Measurements from ENCODE around the gene NIBAN1. TPM values are rescaled to one million over a fixed set of nuclear protein-coding genes. Genes with fewer than 3 reads are reported as not detected.

Gene NIBAN1
- polyA plus RNA-seq, 1 donor from 2014 or later = 0.09 TPM

DNA sequence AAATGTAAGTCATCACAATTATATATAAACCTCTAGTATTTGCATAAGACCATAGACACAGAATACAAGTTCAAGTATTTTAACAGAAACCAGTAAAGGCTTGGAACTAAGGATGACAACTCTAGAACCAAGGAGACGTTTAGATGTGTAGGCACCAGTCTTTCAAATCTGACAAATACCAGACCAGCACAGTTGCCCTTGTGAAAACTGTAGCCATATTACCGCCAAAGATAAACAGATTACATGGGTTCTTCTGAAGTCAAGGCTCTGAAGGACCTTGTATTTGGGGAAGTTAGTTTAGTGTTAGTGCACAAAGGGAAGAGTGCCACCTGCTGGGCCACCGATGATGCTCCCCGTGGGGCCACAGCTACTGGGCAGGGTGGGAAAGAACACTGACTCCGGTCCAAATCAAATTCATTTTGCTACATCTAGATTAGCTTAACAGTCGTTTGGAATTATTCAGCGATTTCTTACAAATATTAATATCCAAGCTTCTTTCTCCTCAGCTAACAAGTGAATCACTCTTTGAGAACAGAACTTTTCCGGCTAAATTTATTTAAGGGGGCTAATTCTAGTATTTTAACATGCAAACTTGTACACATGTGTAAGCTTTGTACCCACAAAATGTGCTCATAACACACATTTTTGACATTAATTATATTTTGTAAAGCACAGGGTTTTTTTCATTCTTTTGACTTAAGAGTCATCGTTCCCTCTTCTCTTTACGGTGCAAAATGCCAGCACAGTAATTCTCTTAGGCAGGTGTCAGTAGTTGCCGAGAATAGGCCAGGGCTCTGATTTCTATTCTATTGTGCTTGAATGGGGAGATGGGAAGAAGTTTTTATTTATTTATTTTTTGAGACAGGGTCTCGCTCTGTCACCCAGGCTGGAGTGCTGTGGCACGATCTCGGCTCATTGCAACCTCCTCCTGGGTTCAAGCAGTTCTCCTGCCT, 8.0 kb upstream of the NIBAN1 start:
- Histone ChIP-seq H3F3A (ENCODE audit: insufficient read depth, low read length, poor library complexity, severe bottlenecking) (no peaks in the 10 kb centered on the region), H3K36me3 (ENCODE audit: insufficient read depth, low read length) (no peaks in the 10 kb centered on the region), H3K9me2 (ENCODE audit: insufficient read depth, low read length) (no peaks in the 10 kb centered on the region), H4K20me1 (ENCODE audit: insufficient read depth) (no peaks in the 10 kb centered on the region), H3K27me3 (ENCODE audit: insufficient read depth, low read depth, low read length) (no peaks in the 10 kb centered on the region), H3K79me2 (replicated peaks; ENCODE audit: insufficient read depth, low read length) (no peaks in the 10 kb centered on the region), H3K4me2 (ENCODE audit: low read length) (no peak overlapping the region), H3K27ac (ENCODE audit: low read length) (no peak overlapping the region), H3K9me3 (ENCODE audit: low read length) (no peaks in the 10 kb centered on the region), H2AFZ (ENCODE audit: low read depth, low read length) (no peak overlapping the region), H3K4me3 (ENCODE audit: low read length) (no peak overlapping the region), H3K9ac (ENCODE audit: low read length) (no peak overlapping the region)
- TF ChIP-seq, protein P1, sequence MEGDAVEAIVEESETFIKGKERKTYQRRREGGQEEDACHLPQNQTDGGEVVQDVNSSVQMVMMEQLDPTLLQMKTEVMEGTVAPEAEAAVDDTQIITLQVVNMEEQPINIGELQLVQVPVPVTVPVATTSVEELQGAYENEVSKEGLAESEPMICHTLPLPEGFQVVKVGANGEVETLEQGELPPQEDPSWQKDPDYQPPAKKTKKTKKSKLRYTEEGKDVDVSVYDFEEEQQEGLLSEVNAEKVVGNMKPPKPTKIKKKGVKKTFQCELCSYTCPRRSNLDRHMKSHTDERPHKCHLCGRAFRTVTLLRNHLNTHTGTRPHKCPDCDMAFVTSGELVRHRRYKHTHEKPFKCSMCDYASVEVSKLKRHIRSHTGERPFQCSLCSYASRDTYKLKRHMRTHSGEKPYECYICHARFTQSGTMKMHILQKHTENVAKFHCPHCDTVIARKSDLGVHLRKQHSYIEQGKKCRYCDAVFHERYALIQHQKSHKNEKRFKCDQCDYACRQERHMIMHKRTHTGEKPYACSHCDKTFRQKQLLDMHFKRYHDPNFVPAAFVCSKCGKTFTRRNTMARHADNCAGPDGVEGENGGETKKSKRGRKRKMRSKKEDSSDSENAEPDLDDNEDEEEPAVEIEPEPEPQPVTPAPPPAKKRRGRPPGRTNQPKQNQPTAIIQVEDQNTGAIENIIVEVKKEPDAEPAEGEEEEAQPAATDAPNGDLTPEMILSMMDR (IDR thresholded peaks at IDR 0.05; ENCODE audit: poor library complexity, severe bottlenecking) = no peak
- TF ChIP-seq POLR2AphosphoS5 (IDR thresholded peaks at IDR 0.05) (no peak), RAD21 (conservative IDR thresholded peaks at IDR 0.05) (no peak), EZH2 (IDR thresholded peaks at IDR 0.05; ENCODE audit: borderline replicate concordance, insufficient read depth, low read length, poor library complexity, severe bottlenecking) (no peak), MXI1 (conservative IDR thresholded peaks at IDR 0.05; ENCODE audit: poor library complexity, severe bottlenecking) (no peak), EP300 (conservative IDR thresholded peaks at IDR 0.05; ENCODE audit: poor library complexity, severe bottlenecking) (no peak), SMC3 (conservative IDR thresholded peaks at IDR 0.05; ENCODE audit: poor library complexity) (no peak), TAF1 (IDR thresholded peaks at IDR 0.05; ENCODE audit: low read depth) (no peak)
- TF ChIP-seq, protein P2, sequence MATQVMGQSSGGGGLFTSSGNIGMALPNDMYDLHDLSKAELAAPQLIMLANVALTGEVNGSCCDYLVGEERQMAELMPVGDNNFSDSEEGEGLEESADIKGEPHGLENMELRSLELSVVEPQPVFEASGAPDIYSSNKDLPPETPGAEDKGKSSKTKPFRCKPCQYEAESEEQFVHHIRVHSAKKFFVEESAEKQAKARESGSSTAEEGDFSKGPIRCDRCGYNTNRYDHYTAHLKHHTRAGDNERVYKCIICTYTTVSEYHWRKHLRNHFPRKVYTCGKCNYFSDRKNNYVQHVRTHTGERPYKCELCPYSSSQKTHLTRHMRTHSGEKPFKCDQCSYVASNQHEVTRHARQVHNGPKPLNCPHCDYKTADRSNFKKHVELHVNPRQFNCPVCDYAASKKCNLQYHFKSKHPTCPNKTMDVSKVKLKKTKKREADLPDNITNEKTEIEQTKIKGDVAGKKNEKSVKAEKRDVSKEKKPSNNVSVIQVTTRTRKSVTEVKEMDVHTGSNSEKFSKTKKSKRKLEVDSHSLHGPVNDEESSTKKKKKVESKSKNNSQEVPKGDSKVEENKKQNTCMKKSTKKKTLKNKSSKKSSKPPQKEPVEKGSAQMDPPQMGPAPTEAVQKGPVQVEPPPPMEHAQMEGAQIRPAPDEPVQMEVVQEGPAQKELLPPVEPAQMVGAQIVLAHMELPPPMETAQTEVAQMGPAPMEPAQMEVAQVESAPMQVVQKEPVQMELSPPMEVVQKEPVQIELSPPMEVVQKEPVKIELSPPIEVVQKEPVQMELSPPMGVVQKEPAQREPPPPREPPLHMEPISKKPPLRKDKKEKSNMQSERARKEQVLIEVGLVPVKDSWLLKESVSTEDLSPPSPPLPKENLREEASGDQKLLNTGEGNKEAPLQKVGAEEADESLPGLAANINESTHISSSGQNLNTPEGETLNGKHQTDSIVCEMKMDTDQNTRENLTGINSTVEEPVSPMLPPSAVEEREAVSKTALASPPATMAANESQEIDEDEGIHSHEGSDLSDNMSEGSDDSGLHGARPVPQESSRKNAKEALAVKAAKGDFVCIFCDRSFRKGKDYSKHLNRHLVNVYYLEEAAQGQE (IDR thresholded peaks at IDR 0.05; ENCODE audit: borderline replicate concordance) = no peak

DNA sequence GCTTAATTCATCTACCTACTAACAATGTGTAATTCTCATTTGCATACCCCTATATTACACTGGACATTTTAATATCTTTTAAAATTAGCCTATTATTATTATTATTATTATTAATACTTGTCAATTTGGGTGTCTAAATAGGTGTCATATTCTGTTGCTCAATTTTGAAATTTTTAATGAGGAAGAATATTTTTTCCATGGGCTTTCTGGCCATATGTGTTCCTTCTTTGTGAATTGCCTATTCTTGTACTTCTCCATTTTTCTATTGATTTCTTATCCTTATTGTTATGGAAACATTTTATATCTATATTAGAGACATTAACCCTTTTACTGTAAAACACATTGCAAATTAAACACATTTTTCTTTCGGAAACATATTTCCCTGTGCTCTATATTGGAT, 6.4 kb upstream of the NIBAN1 start:
- no peak overlapping the region for H3K4me2 ChIP-seq (ENCODE audit: low read length)

More for the DNA sequence above, 6.4 kb upstream of the NIBAN1 start:
- H3F3A ChIP-seq (ENCODE audit: insufficient read depth, low read length, poor library complexity, severe bottlenecking) = no peaks in the 10 kb centered on the region
- H3K79me2 ChIP-seq (replicated peaks; ENCODE audit: insufficient read depth, low read length) = no peaks in the 10 kb centered on the region
- H3K9ac ChIP-seq (ENCODE audit: low read length) = no peak overlapping the region
- TF ChIP-seq EZH2 (IDR thresholded peaks at IDR 0.05; ENCODE audit: borderline replicate concordance, insufficient read depth, low read length, poor library complexity, severe bottlenecking) (no peak), EP300 (conservative IDR thresholded peaks at IDR 0.05; ENCODE audit: poor library complexity, severe bottlenecking) (no peak), SMC3 (conservative IDR thresholded peaks at IDR 0.05; ENCODE audit: poor library complexity) (no peak), TAF1 (IDR thresholded peaks at IDR 0.05; ENCODE audit: low read depth) (no peak), POLR2AphosphoS5 (IDR thresholded peaks at IDR 0.05) (no peak), RAD21 (conservative IDR thresholded peaks at IDR 0.05) (no peak), MXI1 (conservative IDR thresholded peaks at IDR 0.05; ENCODE audit: poor library complexity, severe bottlenecking) (no peak)
- TF ChIP-seq, protein P1 (IDR thresholded peaks at IDR 0.05; ENCODE audit: poor library complexity, severe bottlenecking) = no peak
- TF ChIP-seq, protein P2 (IDR thresholded peaks at IDR 0.05; ENCODE audit: borderline replicate concordance) = no peak
- H3K27me3 ChIP-seq (ENCODE audit: insufficient read depth, low read depth, low read length) = peaks cover 12% of the 10 kb centered on the region
- no peak overlapping the region for H3K27ac ChIP-seq (ENCODE audit: low read length)
- H3K9me3 ChIP-seq (ENCODE audit: low read length) = no peaks in the 10 kb centered on the region
- no peaks in the 10 kb centered on the region for H4K20me1 ChIP-seq (ENCODE audit: insufficient read depth)
- H3K9me2 ChIP-seq (ENCODE audit: insufficient read depth, low read length) = no peaks in the 10 kb centered on the region
- no peaks in the 10 kb centered on the region for H3K36me3 ChIP-seq (ENCODE audit: insufficient read depth, low read length)
- no peak overlapping the region for H2AFZ ChIP-seq (ENCODE audit: low read depth, low read length)
- H3K4me3 ChIP-seq (ENCODE audit: low read length) = no peak overlapping the region

All from neural cell (in vitro differentiated cells).